ENCODE data around the gene CNFN. TPM values are rescaled to one million over a fixed set of nuclear protein-coding genes. Genes with fewer than 3 reads are reported as not detected.

The CNFN gene
- total RNA-seq, 2 experiments from 2014 or later, result 0.95 TPM; not detected in 1

- BruUV-seq (replicated peaks), result no TSS peak
- H3K4me3 ChIP-seq (ENCODE audit: low read depth, low read length, poor library complexity, severe bottlenecking), result no peak overlapping the region
- TF ChIP-seq EZH2phosphoT487 (IDR thresholded peaks at IDR 0.05; ENCODE audit: borderline replicate concordance, low read depth, low read length) (no peak), CTCF (conservative IDR thresholded peaks at IDR 0.05; ENCODE audit: low read length) (no peak)
- H3K9me3 ChIP-seq (ENCODE audit: low read length), result no peaks in the 10 kb centered on the region
- no peak overlapping the region for H3K4me2 ChIP-seq (ENCODE audit: low read length)
- POLR2A ChIA-PET, result interaction anchor here (0.7 kb wide), 1 partner anchor 1961 kb away, joined by 5 read pairs; no protein-coding TSS in a partner anchor
- no peaks in the 10 kb centered on the region for H3K4me1 ChIP-seq (ENCODE audit: insufficient read depth, low read length, poor library complexity, severe bottlenecking)
- H3K36me3 ChIP-seq (ENCODE audit: insufficient read depth, low read length), result peaks cover 6% of the 10 kb centered on the region; the same call in 1 of the 2 replicates
- H3K79me2 ChIP-seq (ENCODE audit: insufficient read depth, low read depth, low read length), result no peaks in the 10 kb centered on the region
- intact Hi-C loops (cut with micrococcal nuclease; ENCODE audit: unreplicated experiment), result no loop called here
- no peak overlapping the region for H2AFZ ChIP-seq (ENCODE audit: low read length)
- DNase-seq (ENCODE audit: low spot score), result no peak
- no peak overlapping the region for H3K27ac ChIP-seq (ENCODE audit: low read depth, low read length, poor library complexity, severe bottlenecking)
- CTCF ChIA-PET (ENCODE audit: unreplicated experiment), result no interaction called here
- no peaks in the 10 kb centered on the region for H3K9me2 ChIP-seq (ENCODE audit: insufficient read depth, low read length)
- H4K20me1 ChIP-seq (ENCODE audit: insufficient read depth, low read length), result no peaks in the 10 kb centered on the region
These were observed 40.6 kb downstream of the CNFN start for GRCh38 chr19:42349378-42350107.

GRCh38 chr19:42348211-42348610 is 41.9 kb downstream of the CNFN start:
- peaks cover 6% of the 10 kb centered on the region; the same call in 1 of the 2 replicates for H3K36me3 ChIP-seq (ENCODE audit: insufficient read depth, low read length)
- H2AFZ ChIP-seq (ENCODE audit: low read length), result no peak overlapping the region
- ChIA-PET POLR2A (no interaction called here), CTCF (ENCODE audit: unreplicated experiment) (no interaction called here)
- H3K4me1 ChIP-seq (ENCODE audit: insufficient read depth, low read length, poor library complexity, severe bottlenecking), result no peaks in the 10 kb centered on the region
- H3K4me3 ChIP-seq (ENCODE audit: low read depth, low read length, poor library complexity, severe bottlenecking), result no peak overlapping the region
- no peak for TF ChIP-seq CTCF (conservative IDR thresholded peaks at IDR 0.05; ENCODE audit: low read length)
- TF ChIP-seq EZH2phosphoT487 (IDR thresholded peaks at IDR 0.05; ENCODE audit: borderline replicate concordance, low read depth, low read length), result no peak
- H3K27ac ChIP-seq (ENCODE audit: low read depth, low read length, poor library complexity, severe bottlenecking), result no peak overlapping the region
- BruUV-seq (replicated peaks), result no TSS peak
- H4K20me1 ChIP-seq (ENCODE audit: insufficient read depth, low read length), result no peaks in the 10 kb centered on the region
- H3K79me2 ChIP-seq (ENCODE audit: insufficient read depth, low read depth, low read length), result no peaks in the 10 kb centered on the region
- no peak overlapping the region for H3K4me2 ChIP-seq (ENCODE audit: low read length)
- DNase-seq (ENCODE audit: low spot score), result no peak
- no peaks in the 10 kb centered on the region for H3K9me3 ChIP-seq (ENCODE audit: low read length)
- H3K9me2 ChIP-seq (ENCODE audit: insufficient read depth, low read length), result no peaks in the 10 kb centered on the region
- intact Hi-C loops (cut with micrococcal nuclease; ENCODE audit: unreplicated experiment), result no loop called here

DNA sequence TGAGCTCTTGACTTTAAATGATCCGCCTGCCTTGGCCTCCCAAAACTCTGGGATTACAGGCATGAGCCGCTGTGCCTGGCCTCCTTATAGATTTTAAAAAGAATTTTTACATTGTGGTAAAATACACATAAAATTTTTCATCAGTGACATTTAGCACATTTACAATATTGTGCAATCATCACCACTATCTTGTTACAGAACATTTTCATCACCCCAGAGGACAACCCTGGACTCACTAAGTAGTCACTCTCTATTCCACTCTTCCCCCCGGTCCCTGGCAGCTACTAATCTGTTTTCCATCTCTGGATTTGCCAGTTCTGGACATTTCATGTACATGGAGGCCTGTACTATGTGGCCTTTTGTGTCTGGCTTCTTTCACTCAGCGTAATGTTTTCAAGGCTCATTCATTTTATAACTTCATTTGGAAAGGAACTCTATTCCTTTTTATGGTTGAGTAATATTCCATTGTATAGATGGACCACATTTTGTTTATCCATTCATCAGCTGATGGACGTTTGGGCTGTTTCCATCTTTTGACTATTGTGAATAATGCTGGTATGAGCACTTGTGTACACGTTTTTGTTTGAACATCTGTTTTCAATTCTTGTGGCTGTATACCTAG is 44.8 kb downstream of the CNFN start:
- no peaks in the 10 kb centered on the region for H3K9me2 ChIP-seq (ENCODE audit: insufficient read depth, low read length)
- ChIA-PET POLR2A (no interaction called here), CTCF (ENCODE audit: unreplicated experiment) (no interaction called here)
- no peak overlapping the region for H2AFZ ChIP-seq (ENCODE audit: low read length)
- intact Hi-C loops (cut with micrococcal nuclease; ENCODE audit: unreplicated experiment), result no loop called here
- H3K4me2 ChIP-seq (ENCODE audit: low read length), result no peak overlapping the region
- no peak overlapping the region for H3K27ac ChIP-seq (ENCODE audit: low read depth, low read length, poor library complexity, severe bottlenecking)
- no peaks in the 10 kb centered on the region for H3K4me1 ChIP-seq (ENCODE audit: insufficient read depth, low read length, poor library complexity, severe bottlenecking)
- DNase-seq (ENCODE audit: low spot score), result no peak
- BruUV-seq (replicated peaks), result no TSS peak
- H3K4me3 ChIP-seq (ENCODE audit: low read depth, low read length, poor library complexity, severe bottlenecking), result no peak overlapping the region
- TF ChIP-seq CTCF (conservative IDR thresholded peaks at IDR 0.05; ENCODE audit: low read length) (no peak), EZH2phosphoT487 (IDR thresholded peaks at IDR 0.05; ENCODE audit: borderline replicate concordance, low read depth, low read length) (no peak)
- no peaks in the 10 kb centered on the region for H3K9me3 ChIP-seq (ENCODE audit: low read length)
- no peaks in the 10 kb centered on the region for H4K20me1 ChIP-seq (ENCODE audit: insufficient read depth, low read length)
- H3K79me2 ChIP-seq (ENCODE audit: insufficient read depth, low read depth, low read length), result no peaks in the 10 kb centered on the region
- peaks cover 6% of the 10 kb centered on the region; the same call in 1 of the 2 replicates for H3K36me3 ChIP-seq (ENCODE audit: insufficient read depth, low read length)
